Mononuclear cell (primary cell): ENCODE data around the gene CD74. TPM values are rescaled to one million over a fixed set of nuclear protein-coding genes. Genes with fewer than 3 reads are reported as not detected.

Experiments
- H3K27me3 ChIP-seq: 2 replicates; pipeline ENCODE4 v1.6.0; 2011; ENCODE audit warnings: low read length, control low read depth; ENCODE audit not compliant: insufficient read depth
- H3K4me1 ChIP-seq: 2 replicates; pipeline ENCODE4 v1.5.1; 2011; ENCODE audit warnings: mild to moderate bottlenecking, low read length, control low read depth; ENCODE audit not compliant: insufficient read depth
- H3K4me3 ChIP-seq: 2 replicates; pipeline ENCODE4 v1.5.1; 2011; ENCODE audit warnings: mild to moderate bottlenecking, low read length, moderate library complexity
- H3K9me3 ChIP-seq: 2 replicates; pipeline ENCODE4 v1.5.1; 2011; ENCODE audit warnings: low read depth, mild to moderate bottlenecking, control low read depth, low read length
- total RNA-seq: library from RNA; depleted of rRNA; stranded (reverse); fragments of >200 nt; gene quantifications from one replicate; pipeline ENCODE4 v1.2.3, GENCODE V29; 2012

Gene CD74
- total RNA-seq, 1 donor, result 2,135 TPM

GRCh38 chr5:150352244-150353031 lies 60.3 kb downstream of the CD74 start:
- peaks cover 29% of the 10 kb centered on the region for H3K4me1 ChIP-seq
- H3K4me3 ChIP-seq, result no peak overlapping the region

More at GRCh38 chr5:150352244-150353031, 60.3 kb downstream of the CD74 start:
- Histone ChIP-seq H3K9me3 (no peaks in the 10 kb centered on the region), H3K27me3 (no peaks in the 10 kb centered on the region)

Other genes starting within 250 kb of the CD74 start
- not detected for gene CDX1, start 246.1 kb downstream of the CD74 start, total RNA-seq
- 0.10 TPM for gene SLC6A7, start 222.8 kb downstream of the CD74 start, total RNA-seq
- 0.94 TPM for gene CAMK2A, start 123.1 kb downstream of the CD74 start, total RNA-seq
- 4.8 TPM for gene ARSI, start 110.0 kb downstream of the CD74 start, total RNA-seq
- 21.7 TPM for gene TCOF1, start 55.2 kb downstream of the CD74 start, total RNA-seq
- gene RPS14, start 36.8 kb upstream of the CD74 start, total RNA-seq, result 4,450 TPM
- gene NDST1, start 95.2 kb upstream of the CD74 start, total RNA-seq, result 13.0 TPM
- gene SYNPO, start 227.8 kb upstream of the CD74 start, total RNA-seq, result 0.42 TPM
- not detected for gene MYOZ3, start 248.3 kb upstream of the CD74 start, total RNA-seq